Astrocyte (in vitro differentiated cells and primary cell): ENCODE measurements around the gene NUBPL. TPM values are rescaled to one million over a fixed set of nuclear protein-coding genes. Genes with fewer than 3 reads are reported as not detected.
A peak's percentile ranks its signal among the peaks of the same experiment; 100 is the strongest.

ENCODE experiments used
- DNase-seq: peaks from one replicate; pipeline ENCODE4 v3.0.0-alpha.2; 2010; ENCODE audit warnings: low read depth
- FAIRE-seq: peaks from 2 replicates; lab custom pipeline; 2011; peaks lifted over from hg19 to GRCh38; lab: Jason Lieb, UNC
- H2AFZ ChIP-seq: 2 replicates; pipeline ENCODE4 v1.6.0; 2012; ENCODE audit warnings: low read depth, low read length, inconsistent platforms
- H3K27ac ChIP-seq: 2 replicates; pipeline ENCODE4 v1.5.1; 2011; ENCODE audit warnings: low read depth, low read length, inconsistent platforms
- H3K27me3 ChIP-seq: 2 replicates; pipeline ENCODE4 v1.6.0; 2011; ENCODE audit warnings: low read length, inconsistent platforms; ENCODE audit not compliant: insufficient read depth
- H3K36me3 ChIP-seq: 2 replicates; pipeline ENCODE4 v1.5.1; 2011; ENCODE audit warnings: low read length, inconsistent platforms; ENCODE audit not compliant: insufficient read depth
- H3K4me1 ChIP-seq: 2 replicates; pipeline ENCODE4 v1.5.1; 2011; ENCODE audit warnings: low read length, inconsistent platforms; ENCODE audit not compliant: insufficient read depth
- H3K4me2 ChIP-seq: 2 replicates; pipeline ENCODE4 v1.6.0; 2012; ENCODE audit warnings: low read length, inconsistent platforms
- H3K4me3 ChIP-seq: 2 replicates; pipeline ENCODE4 v1.5.1; 2011; ENCODE audit warnings: low read depth, mild to moderate bottlenecking, low read length, inconsistent platforms; ENCODE audit not compliant: insufficient read depth
- H3K79me2 ChIP-seq: 2 replicates; pipeline ENCODE4 v1.6.0; 2012; ENCODE audit warnings: mild to moderate bottlenecking, low read length, inconsistent platforms; ENCODE audit not compliant: insufficient read depth
- H3K9ac ChIP-seq: 2 replicates; pipeline ENCODE4 v1.6.0; 2012; ENCODE audit warnings: mild to moderate bottlenecking, low read length, inconsistent platforms
- H3K9me3 ChIP-seq: 2 replicates; pipeline ENCODE4 v1.5.1; 2012; ENCODE audit warnings: low read depth, mild to moderate bottlenecking, low read length, inconsistent platforms; ENCODE audit not compliant: insufficient read depth
- H4K20me1 ChIP-seq: 2 replicates; pipeline ENCODE4 v1.6.0; 2012; ENCODE audit warnings: low read length, inconsistent platforms; ENCODE audit not compliant: insufficient read depth
- H3K27ac Mint-ChIP-seq: one replicate; pipeline ENCODE4 v1.8.0; 2021; ENCODE audit warnings: mild to moderate bottlenecking, mixed read lengths; ENCODE audit not compliant: unreplicated experiment
- H3K27me3 Mint-ChIP-seq: one replicate; pipeline ENCODE4 v1.8.0; 2021; ENCODE audit warnings: low read depth, mixed read lengths; ENCODE audit not compliant: unreplicated experiment
- H3K36me3 Mint-ChIP-seq: one replicate; pipeline ENCODE4 v1.8.0; 2021; ENCODE audit warnings: low read depth, mixed read lengths; ENCODE audit not compliant: unreplicated experiment
- H3K4me1 Mint-ChIP-seq: one replicate; pipeline ENCODE4 v1.8.0; 2021; ENCODE audit warnings: low read depth, mixed read lengths; ENCODE audit not compliant: unreplicated experiment
- H3K4me3 Mint-ChIP-seq: one replicate; pipeline ENCODE4 v1.8.0; 2021; ENCODE audit warnings: mild to moderate bottlenecking, moderate library complexity, mixed read lengths; ENCODE audit not compliant: unreplicated experiment
- H3K9me3 Mint-ChIP-seq: one replicate; pipeline ENCODE4 v1.8.0; 2021; ENCODE audit warnings: mild to moderate bottlenecking, mixed read lengths; ENCODE audit not compliant: unreplicated experiment
- CTCF ChIP-seq: IDR thresholded peaks from 2 replicates; pipeline ENCODE4 v1.5.1; 2011; ENCODE audit warnings: low read depth, mild to moderate bottlenecking, inconsistent platforms, low read length, moderate library complexity; ENCODE audit not compliant: insufficient read depth
- EZH2 ChIP-seq: IDR thresholded peaks from 2 replicates; pipeline ENCODE4 v1.6.1; 2012; ENCODE audit warnings: mild to moderate bottlenecking, low read length, inconsistent platforms; ENCODE audit not compliant: insufficient read depth
- total RNA-seq: library from RNA; stranded (reverse); gene quantifications from 2 replicates; pipeline ENCODE4 v1.2.1, GENCODE V29; 2021

Gene NUBPL
- total RNA-seq, 1 donor from 2014 or later, result 9.0 TPM

- Histone ChIP-seq H3K27me3 (no peaks in the 10 kb centered on the region), H3K27ac (no peak overlapping the region), H3K4me1 (no peaks in the 10 kb centered on the region), H3K36me3 (no peaks in the 10 kb centered on the region), H3K4me3 (no peak overlapping the region), H2AFZ (no peak overlapping the region), H3K9ac (no peak overlapping the region), H3K9me3 (no peaks in the 10 kb centered on the region), H4K20me1 (no peaks in the 10 kb centered on the region), H3K79me2 (no peaks in the 10 kb centered on the region), H3K4me2 (no peak overlapping the region)
- DNase-seq (peak; percentile 22), FAIRE-seq (no peak)
- H3K27ac Mint-ChIP-seq, result no peak overlapping the region
- TF ChIP-seq CTCF (no peak), EZH2 (no peak)
- H3K4me3 Mint-ChIP-seq, result no peak overlapping the region
- no peaks in the 10 kb centered on the region for H3K9me3 Mint-ChIP-seq
- no peaks in the 10 kb centered on the region for H3K27me3 Mint-ChIP-seq
- H3K36me3 Mint-ChIP-seq, result no peaks in the 10 kb centered on the region
- peaks cover 2% of the 10 kb centered on the region for H3K4me1 Mint-ChIP-seq
These were observed 5.3 kb downstream of the NUBPL start for GRCh38 chr14:31566456-31566855.

- no peak overlapping the region for H3K9ac ChIP-seq
- H2AFZ ChIP-seq, result no peak overlapping the region
- no peaks in the 10 kb centered on the region for H3K27me3 ChIP-seq
- no peak overlapping the region for H3K27ac ChIP-seq
- no peak overlapping the region for H3K4me2 ChIP-seq
- no peaks in the 10 kb centered on the region for H3K79me2 ChIP-seq
- H4K20me1 ChIP-seq, result no peaks in the 10 kb centered on the region
- H3K36me3 Mint-ChIP-seq, result no peaks in the 10 kb centered on the region
- TF ChIP-seq EZH2 (no peak), CTCF (no peak)
- no peak overlapping the region for H3K4me3 ChIP-seq
- no peak overlapping the region for H3K27ac Mint-ChIP-seq
- H3K27me3 Mint-ChIP-seq, result no peaks in the 10 kb centered on the region
- H3K4me1 Mint-ChIP-seq, result peaks cover 2% of the 10 kb centered on the region
- H3K36me3 ChIP-seq, result no peaks in the 10 kb centered on the region
- no peaks in the 10 kb centered on the region for H3K9me3 ChIP-seq
- no peak for DNase-seq
- no peak overlapping the region for H3K4me3 Mint-ChIP-seq
- FAIRE-seq, result no peak
- H3K9me3 Mint-ChIP-seq, result no peaks in the 10 kb centered on the region
- no peaks in the 10 kb centered on the region for H3K4me1 ChIP-seq
These were observed 6.5 kb downstream of the NUBPL start for GRCh38 chr14:31567655-31568054.

- no peak overlapping the region for H3K27ac Mint-ChIP-seq
- Histone ChIP-seq H3K79me2 (no peaks in the 10 kb centered on the region), H3K4me1 (no peaks in the 10 kb centered on the region), H3K27me3 (no peaks in the 10 kb centered on the region), H4K20me1 (no peaks in the 10 kb centered on the region), H2AFZ (no peak overlapping the region), H3K27ac (no peak overlapping the region), H3K36me3 (no peaks in the 10 kb centered on the region), H3K9me3 (no peaks in the 10 kb centered on the region), H3K4me3 (no peak overlapping the region), H3K9ac (no peak overlapping the region), H3K4me2 (no peak overlapping the region)
- TF ChIP-seq CTCF, result no peak
- no peak for TF ChIP-seq EZH2
- DNase-seq, result no peak
- FAIRE-seq, result peak; percentile 9
- H3K4me3 Mint-ChIP-seq, result no peak overlapping the region
- no peaks in the 10 kb centered on the region for H3K9me3 Mint-ChIP-seq
- no peaks in the 10 kb centered on the region for H3K36me3 Mint-ChIP-seq
- H3K27me3 Mint-ChIP-seq, result no peaks in the 10 kb centered on the region
- peaks cover 2% of the 10 kb centered on the region for H3K4me1 Mint-ChIP-seq
These were observed 7.0 kb downstream of the NUBPL start for GRCh38 chr14:31568161-31568560.
